GM18867 (cell line): Measurements from ENCODE around the gene ZNF787.

Experiments used
- ATAC-seq: cut with Tn5 transposase; IDR thresholded peaks from one replicate; pipeline ENCODE4 v1.9.1; 2021; ENCODE audit warnings: mild to moderate bottlenecking, moderate library complexity; ENCODE audit not compliant: unreplicated experiment

The ZNF787 gene

DNA sequence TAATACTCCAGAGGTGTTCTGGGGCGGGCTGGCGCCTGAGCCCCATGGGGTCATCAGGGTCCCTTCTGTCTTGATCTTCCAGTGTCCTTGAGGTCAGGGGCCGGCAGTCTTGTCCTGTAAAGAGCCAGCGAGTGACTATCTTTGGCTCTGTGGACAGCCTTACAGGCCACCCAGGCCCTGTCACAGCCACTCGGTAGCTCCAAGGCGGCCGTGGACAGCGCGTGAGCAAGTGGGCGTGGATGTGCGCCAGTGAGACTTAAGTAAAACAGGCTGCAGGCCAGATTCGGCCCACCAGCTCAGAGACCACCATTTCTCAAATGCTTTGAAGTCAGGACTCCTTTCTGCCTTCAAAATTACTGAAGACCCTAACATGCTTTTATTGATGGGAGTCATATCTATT lies 23.7 kb upstream of the ZNF787 start:
- no peak for ATAC-seq

DNA sequence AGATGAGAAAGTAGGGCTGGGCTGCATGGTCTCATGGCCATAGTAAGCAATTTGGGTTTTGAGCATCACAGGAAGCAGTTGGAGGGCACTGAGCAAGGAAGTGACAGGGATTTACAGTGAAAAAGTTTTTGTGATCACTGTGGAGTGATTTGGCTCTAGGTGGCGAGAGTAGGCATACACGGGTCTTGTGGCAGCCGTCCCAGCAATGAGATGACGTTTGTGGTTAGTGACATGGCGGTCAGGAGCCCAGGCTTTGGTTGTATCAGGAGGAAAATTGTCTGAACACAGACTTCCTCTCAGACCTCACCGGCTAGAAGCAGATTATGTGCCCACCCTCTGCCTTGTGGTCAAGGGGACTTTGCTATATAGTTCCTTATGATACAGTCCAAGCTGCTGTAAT lies 23.3 kb upstream of the ZNF787 start:
- no peak for ATAC-seq

DNA sequence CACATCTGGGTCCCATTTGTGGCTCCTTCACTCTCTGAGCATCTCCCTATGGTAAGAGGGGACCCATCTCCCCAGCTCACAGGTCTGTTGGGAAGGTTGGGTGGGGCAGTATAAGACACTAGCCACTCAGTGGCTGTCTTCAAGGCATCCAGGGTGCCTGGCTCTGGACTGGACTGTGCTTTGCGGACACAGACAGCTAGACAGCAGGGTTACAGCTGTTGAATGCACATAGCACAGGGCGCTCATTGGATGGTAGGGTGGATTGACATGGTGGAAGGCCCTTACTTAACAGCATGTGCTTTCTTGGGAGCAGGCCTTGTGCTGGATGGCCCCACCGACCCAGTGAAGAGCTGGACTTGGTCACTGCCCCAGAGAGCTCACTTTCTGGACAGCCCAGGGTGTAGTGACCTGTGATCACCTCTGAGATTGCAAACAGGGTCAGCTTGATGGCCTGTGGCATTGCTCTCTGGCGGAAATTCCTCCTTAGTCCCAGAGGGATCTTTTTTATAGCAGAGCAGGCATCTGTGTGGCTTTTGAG lies 21.9 kb upstream of the ZNF787 start:
- no peak for ATAC-seq

DNA sequence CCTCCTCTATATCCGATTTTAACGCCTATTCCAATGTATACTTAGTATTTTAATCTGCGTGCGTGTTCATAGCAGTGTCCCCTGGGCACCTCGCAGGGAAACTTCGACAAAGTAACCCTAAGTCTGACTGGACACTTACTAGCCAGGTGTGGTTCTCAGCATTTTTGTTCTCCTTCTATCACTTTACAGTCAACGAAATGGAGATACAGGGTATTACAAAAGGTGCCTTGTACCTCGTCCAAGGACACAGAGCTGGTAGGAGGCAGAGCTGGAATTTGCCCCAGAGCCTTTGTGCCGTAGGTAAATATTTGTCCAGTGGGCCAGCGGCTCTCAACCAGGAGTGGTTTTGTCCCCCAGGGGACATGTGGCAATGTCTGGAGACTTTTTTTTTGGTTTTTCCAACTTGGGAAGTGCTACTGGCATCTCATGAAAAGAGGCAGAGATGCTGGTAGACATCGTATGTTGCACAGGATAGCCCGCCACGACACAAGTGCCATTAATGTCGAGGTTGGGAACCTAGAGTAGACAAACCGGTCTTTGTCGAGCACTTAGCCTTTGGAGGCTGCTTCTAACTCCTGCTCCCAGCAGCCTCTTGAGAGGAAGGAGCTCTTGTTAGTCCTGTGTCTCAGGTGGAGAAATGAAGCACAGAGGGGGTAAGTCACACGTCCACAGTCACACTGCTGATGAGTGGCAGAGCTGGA lies 21.1 kb upstream of the ZNF787 start:
- ATAC-seq: no peak

DNA sequence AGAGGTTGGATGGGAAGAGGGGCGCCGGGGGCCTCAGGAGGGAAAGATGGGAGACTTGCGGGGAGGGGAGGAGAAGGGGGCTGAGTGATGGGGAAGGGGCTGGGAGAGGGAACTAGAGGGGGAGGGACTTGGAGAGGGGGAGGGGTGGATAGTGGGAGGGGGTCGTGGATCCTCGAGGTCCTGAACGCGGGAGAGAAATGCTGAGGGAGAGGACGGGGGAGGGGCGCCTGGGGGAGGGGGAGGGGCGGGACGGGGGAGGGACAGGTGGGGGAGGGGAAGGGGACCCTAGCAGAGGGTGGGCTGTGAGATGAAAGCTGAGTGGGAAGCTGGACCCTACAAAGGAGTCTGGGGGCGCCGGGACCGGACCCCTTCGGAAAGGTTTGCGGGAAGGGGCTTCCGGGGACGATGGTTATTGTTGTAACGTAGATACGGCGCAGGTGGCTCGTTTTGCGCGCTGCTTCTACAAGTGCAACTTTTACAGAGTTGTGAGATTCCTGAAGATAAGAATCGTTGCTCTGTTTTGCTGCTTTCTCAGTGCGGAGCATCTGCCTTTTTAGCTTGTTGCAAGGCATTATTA lies 20.4 kb upstream of the ZNF787 start:
- ATAC-seq: no peak

DNA sequence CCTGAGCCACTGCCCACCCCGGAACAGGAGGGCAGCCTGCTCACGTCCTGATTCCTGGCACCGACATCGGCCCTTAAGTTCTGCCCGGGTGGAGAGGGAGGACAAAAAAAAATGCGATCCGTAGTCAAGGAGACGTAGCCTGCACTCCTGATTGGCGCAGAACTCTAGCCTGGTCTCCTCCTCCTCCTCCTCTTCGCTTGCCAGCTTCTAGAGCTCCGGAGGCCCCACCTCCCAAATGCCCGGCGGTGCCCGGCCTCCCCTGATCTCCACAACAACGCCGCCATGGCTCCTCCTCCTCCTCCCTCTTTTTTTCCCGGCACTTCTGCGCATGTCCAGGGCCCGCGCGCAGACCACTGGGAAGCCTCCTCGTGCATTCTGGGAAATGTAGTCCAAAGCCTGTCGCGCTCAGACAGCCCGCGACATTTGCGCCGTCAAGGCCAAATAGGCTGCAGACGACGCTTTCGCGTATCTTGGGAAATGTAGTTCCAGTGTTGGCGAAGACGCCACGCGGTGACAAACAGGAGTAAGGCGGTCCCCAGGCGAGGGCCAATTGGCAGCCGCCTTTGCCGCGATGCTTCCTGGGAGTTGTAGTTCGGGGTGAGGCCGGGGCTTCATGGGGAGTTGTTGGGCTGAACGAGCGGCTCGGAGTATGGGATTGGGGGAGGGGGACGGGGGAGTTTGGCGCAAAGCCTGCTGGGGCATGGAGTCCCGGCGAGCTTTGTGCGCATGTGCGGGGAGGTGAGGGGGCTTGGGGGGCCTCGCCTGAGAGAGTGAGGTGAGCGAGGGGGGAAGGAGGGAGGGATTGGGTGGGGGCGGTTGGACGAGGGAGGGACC lies 19.7 kb upstream of the ZNF787 start, which contains the start of gene ZNF444:
Gene ZNF444, plus strand, starts transcription at position 705 of the 834 bp plus-strand sequence. CDS start 5,625 bp downstream, outside the sequence.
- peak; percentile 85 for ATAC-seq

DNA sequence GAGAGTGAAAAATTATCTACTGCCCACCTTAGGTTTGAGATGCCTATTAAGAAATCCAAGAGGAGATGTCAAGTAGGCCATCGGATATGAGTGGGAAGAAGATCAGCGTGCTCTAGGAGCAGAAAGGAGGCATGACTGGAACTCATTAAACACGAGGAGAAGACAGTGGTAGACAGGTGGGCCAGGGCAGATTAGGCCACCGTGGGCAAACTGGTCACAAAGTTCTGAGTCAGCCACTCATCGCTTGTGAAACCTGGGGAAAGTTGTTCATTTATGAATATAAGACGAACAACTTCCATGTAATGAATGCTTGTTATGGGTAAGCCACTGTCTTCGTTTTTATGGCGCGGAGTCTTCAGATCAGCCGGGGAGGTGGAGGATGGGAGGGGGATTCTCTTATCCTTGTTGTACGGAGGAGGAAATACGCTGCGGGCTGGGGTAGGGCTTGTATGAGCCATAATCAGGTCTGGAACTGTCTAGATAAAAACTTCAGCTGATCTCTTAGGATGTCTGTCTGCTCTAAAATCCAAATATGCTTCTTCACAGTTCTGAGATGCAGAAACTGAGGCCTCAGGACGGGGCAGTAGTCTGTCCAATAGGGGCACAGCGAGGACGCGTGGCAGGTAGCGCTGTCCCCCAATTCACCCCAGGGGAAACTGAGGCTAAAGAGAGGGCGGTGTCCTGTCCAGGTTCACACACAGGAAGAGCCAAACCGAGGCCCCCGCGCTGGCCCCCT lies 18.9 kb upstream of the ZNF787 start:
- no peak for ATAC-seq

DNA sequence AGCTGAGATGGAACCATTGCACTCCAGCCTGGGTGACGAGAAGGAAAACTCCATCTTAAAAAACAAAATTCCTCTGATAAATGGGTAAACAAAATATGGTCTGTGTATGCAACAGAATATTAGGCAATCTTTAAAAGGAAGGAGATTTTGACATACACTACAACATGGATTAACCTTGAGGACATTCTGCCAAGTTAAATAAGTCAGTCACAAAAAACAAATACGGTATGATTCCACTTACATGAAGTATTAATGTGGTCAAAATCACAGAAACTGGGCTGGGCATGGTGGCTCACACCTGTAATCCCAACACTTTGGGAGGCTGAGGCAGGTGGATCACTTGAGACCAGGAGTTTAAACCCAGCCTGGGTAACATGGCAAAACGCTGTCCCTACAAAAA lies 17.0 kb upstream of the ZNF787 start:
- ATAC-seq: no peak

DNA sequence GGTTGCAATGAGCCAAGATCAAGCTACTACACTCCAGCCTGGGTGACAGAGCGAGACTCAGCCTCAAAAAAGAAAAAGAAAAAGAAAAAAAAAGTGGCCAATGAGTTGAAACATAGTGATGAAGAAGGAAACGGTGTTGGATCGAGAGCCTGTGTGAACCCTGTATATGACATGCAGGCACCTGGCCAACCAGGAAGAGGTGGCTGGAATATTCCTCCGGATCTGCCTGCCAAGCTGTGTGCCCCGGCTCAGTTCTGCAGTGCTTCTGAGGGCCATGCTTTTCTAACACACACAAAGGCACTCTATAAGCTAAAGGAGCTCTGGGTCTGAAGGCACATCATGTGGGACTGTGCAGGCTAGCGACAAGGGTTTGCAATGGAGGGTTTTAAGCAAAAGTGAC lies 16.3 kb upstream of the ZNF787 start:
- ATAC-seq: no peak

DNA sequence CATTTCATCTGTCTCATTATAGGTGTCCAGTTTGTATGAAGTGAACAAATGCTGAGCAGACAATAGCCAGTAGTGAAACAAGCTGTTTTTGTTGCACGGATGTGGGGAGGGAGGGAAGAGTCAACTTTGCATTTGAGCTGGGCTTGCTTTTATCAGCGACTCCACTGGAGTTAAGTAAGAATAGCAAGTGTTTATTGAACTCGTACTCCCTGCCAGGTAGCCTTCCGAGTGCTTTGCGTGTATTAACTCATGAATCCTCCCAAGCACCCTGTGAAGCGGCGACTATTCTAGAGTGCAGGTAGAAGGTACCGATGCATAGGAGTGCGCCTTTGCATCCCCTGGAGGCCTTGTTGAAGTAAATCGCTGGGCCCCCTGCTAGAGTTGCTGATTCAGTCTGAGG lies 15.3 kb upstream of the ZNF787 start:
- ATAC-seq: no peak

DNA sequence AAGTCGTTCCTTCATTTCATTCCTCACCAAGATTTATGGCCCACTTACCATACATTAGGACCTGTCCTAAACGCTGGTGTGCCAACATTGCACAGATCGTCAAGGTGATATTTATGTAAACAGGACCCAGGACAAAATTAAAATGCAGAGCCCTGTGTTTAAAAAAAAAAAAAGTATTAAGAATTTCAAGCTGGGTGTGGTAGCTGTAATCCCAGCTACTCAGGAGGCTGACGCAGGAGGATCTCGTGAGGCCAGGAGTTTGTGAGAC lies 13.5 kb upstream of the ZNF787 start:
- ATAC-seq: no peak

DNA sequence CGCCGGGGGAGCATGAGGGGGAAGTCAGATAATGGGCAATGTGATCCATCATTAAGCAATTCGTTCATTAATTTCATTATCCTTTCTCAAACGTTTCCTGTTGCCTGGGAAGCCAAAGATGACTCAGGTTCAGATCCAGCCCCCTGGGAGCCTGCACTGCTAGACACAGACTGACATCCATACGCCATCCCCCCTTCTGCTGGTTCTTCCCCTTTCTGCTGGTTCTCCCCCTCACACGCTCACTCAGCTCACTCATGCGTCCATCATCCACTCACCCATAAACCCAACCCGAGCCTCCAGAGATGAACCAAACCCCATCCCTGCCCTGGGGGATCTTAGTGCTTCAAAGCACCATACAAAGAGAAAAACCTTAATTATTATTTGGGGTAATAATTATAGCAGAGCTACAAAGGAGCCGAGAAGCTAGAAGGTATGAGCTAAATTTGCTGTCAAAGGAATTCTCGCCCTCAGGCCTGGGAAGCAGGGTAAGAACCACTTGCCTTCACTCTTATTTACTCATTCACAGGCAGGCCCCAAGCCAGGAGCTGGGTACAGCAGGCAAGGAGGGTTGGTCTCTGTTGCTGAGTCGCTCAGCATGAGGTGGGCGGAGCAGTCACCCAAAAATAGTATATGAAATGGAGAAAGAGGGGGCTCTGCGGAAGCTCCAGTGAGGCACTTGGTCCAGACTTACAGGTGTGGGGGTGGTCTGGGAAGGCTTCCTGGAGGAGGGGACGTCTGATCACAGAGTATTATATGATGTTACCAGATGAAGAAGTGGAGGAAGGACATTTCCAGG lies 13.0 kb upstream of the ZNF787 start:
- no peak for ATAC-seq

DNA sequence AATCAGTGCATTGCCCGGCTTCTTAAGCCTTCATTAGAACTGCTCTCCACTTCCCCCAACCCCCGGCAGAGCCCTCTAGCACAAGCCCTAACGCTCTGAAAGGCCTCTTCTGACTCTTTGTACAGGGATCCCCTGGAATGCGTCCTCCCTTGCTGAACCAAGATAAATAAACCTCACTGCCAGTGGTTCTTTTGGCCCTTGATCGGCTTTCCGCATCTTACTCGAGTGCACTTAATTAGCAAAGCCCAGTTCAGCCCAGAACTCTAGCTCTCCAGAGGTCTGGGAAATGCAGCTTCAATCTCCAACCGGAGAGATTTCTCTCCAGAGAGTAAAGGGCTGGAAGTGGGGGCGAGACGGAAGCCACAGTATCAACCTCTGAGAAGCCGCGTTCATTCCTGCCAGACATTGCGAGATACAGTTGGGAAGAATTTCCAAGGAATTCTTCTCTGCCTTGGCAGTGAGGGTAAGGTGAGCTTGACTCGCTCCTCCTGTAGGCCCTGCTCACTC lies 11.3 kb upstream of the ZNF787 start:
- no peak for ATAC-seq

DNA sequence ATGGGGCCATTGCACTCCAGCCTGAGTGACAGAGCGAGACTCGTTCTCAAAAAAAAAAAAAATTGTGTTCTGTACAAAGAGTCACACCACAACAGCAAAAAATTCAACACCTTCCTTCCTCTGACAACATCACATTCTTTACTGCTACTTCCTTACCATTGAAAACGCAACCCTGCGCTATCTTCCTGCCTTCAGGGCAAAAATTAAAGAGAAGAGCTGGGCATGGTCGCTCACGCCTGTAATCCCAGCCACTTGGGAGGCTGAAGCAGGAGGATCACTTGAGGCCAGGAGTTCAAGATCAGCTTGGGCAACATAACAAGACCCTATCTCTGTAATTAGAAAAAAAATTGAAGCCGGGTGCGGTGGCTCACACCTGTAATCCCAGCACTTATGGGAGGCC lies 10.6 kb upstream of the ZNF787 start:
- no peak for ATAC-seq

DNA sequence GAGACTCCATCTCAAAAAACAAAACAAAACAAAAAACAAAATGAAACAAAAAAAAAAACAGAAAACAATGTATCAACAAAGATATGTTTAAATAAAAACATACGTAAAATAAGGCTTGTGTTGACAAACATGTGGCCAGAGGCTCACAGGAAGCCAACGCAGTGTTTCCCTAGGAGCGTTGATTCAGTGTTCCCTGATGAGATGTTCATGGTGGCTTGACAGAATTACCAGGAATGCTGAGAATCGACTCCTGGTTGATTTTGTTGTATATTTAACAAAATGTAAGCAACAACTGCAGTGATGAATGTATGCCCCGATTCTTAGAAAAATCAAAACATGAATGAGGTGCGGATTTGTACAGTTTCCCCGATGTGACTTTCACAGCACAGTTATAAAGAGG lies 8.9 kb upstream of the ZNF787 start:
- no peak for ATAC-seq

DNA sequence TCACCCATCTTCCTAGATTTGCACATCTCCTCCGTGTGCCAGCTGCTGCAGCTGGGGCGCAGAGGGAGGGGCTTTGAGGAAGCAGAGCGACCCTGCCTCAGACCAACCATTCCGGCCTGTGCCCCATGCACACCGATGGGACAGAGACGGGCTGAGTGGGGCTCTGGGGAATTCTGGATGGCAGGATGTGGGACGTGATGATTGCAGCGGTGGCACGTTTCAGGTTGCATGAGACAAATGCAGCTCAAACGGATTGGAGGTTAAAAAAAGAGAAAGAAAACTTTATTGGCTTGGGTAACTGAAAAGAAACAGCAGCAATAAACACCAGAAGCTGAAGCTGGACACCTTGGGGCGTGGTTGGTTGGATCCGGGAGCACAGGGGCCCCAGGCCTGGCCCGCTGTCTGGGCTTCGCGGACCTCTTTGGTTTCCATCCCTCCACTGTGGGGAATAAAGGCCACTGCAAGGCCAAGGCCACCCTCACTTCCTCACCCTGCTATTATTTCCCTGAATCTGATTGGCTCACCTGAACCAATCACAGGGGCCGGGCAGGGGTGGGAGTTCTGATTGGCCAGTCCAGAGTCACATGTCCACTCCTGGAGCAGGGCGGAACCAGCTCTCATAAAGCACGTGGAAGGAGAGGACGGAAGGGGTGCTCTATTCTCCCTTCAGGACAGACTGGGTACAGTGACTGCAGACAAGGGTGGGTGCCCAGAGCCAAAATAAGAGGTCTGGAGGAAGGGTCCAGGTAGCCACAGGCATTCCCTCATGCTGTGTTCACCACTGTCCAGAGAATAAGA lies 6.1 kb upstream of the ZNF787 start:
- ATAC-seq: no peak

DNA sequence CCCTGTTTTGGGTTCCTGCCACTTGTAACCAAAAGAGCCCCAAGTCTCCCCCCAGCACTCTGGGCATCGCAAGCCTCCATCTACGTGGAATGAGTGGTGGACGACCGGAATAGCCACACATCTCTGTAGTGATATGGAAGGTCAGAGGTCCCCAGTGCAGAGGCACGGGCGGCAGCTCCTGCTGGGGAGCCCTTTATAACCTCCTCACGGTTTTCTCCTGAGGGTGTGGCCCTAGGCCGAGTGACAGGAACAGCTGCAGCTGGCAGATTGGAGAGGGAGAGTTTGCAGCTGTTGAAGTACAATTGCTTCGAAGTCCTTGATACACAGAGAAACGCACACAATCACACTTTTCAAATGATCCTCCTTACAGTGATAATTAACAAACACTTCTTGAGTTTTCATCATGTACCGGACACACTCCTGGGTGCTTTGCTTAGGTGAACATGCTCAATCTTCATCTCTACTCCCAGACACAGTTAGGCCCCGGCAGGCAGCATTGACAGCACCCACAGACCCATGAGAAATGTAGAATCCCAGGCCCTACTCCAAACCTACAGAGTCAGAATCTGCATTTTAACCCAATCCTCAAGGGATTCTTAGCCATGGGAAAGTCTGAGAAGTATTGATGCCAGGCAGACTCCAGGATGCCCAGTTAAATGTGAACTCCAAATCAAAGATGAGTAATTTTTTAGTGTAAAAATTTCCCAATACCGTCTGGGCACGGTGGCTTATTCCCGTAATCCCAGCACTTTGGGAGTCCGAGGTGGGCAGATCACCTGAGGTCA lies 4.9 kb upstream of the ZNF787 start:
- no peak for ATAC-seq

DNA sequence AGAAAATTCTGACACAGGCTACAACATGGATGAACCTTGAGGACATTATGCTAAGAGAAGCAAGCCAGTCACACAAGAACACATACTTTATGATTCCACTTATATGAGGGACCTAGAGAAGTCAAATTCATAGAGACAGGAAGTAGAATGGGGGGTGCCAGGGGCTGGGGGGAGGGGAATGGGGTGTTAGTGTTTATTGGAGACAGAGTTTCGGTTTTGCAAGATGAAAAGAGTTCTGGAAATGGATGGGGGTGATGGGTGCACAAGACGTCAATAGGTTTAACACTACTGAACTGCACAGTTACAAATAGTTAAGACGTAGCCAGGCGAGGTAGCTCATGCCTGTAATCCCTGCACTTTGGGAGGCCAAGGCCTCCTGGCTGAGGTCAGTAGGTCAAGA lies 3.5 kb upstream of the ZNF787 start:
- no peak for ATAC-seq
